ENCODE results near the gene AFG3L2. TPM values are rescaled to one million over a fixed set of nuclear protein-coding genes. Genes with fewer than 3 reads are reported as not detected.

Gene AFG3L2
- total and polyA plus RNA-seq, 7 donors = 31.4 to 56.6 (median 43.7) TPM

DNA sequence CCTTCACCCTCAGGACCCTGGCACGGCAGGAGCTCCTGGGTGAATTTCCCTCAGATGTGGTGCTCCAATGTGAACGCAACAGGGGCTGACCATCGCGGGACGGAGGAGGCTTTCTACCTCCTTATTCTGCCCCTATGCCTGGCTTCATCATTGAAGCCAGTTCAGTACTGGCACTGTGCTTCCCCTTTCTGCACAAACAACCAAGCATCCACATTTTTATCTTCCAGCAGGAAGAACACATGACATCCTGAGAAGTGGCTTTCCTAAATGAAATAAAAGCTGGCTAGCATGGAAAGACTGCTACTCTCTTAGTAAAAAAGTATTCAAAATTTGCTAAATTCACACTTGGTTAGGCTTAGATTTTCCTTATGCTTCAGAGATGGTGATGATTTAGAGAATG is 24.8 kb downstream of the AFG3L2 start:
- TF ChIP-seq POLR2AphosphoS5 (IDR thresholded peaks at IDR 0.05) = no peak
- no peak for TF ChIP-seq POLR2A (IDR thresholded peaks at IDR 0.05)
- no peak for TF ChIP-seq CTCF (IDR thresholded peaks at IDR 0.05)
- TF ChIP-seq EP300 (IDR thresholded peaks at IDR 0.05) = no peak
- no peak overlapping the region for H3K27ac ChIP-seq
- DNase-seq = no peak
- no peaks in the 10 kb centered on the region for H3K4me1 ChIP-seq
- H3K4me3 ChIP-seq = no peak overlapping the region
- 97 to 98% methylated on average over 5 of the region's 5 CpGs for WGBS, 2 donors
- H3K36me3 ChIP-seq = peaks cover 28 to 99% (median 59%) of the 10 kb centered on the region in 4 donors
- no peaks in the 10 kb centered on the region for H3K9me3 ChIP-seq
- intact Hi-C loops (cut with DNase I) = no loop called here
- H3K27me3 ChIP-seq = no peaks in the 10 kb centered on the region

DNA sequence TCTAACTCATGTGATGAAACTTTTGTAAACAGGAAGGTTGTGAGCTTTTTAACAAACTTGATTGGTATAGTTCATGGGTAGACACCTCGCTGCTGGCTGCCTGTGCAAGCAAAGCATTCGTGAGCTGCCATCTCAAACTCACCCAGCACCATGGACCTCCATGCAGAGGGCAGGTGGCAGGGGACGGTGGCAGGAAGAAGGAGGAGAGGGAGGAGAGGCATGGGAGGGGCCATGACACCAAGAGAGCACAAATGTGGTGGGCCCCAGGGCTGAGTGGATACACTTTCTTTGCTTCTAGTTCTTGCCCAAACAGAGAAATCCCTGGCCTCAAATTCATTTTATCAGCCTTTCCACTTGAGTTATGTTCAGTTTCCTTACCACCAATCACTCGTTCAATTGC is 29.1 kb downstream of the AFG3L2 start:
- DNase-seq = no peak
- peaks cover 22 to 100% (median 74%) of the 10 kb centered on the region in 4 donors for H3K36me3 ChIP-seq
- no peak overlapping the region for H3K27ac ChIP-seq
- intact Hi-C loops (cut with DNase I) = no loop called here
- TF ChIP-seq CTCF (IDR thresholded peaks at IDR 0.05) (no peak), POLR2A (IDR thresholded peaks at IDR 0.05) (no peak), EP300 (IDR thresholded peaks at IDR 0.05) (no peak), POLR2AphosphoS5 (IDR thresholded peaks at IDR 0.05) (no peak)
- H3K4me1 ChIP-seq = no peaks in the 10 kb centered on the region
- no peaks in the 10 kb centered on the region for H3K27me3 ChIP-seq
- no peaks in the 10 kb centered on the region for H3K9me3 ChIP-seq
- no peak overlapping the region for H3K4me3 ChIP-seq
- 78 to 86% methylated on average over 4 of the region's 4 CpGs for WGBS, 2 donors

DNA sequence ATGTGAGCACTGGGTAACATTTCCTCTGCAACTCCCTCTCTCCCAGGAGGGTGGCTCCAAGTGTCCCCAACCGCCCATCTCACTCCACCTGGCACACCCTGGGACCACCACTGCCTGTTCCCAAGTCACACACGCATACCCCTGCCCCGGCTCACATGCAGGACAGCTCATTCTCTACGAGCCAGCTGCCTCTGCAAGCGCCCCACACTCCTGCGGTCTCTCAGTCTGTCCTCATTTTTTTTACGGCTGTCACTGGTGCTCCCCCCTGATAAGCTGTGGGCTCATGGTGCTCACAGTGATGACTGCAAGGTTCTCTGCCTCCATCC is 30.8 kb downstream of the AFG3L2 start:
- Histone ChIP-seq H3K27me3 (no peaks in the 10 kb centered on the region), H3K4me3 (no peak overlapping the region), H3K36me3 (peaks cover 14 to 99% (median 65%) of the 10 kb centered on the region in 4 donors), H3K27ac (no peak overlapping the region), H3K4me1 (no peaks in the 10 kb centered on the region), H3K9me3 (no peaks in the 10 kb centered on the region)
- DNase-seq = peak; percentile 42
- intact Hi-C loops (cut with DNase I) = no loop called here
- 95% methylated on average over 7 of the region's 7 CpGs for WGBS, 2 donors
- TF ChIP-seq POLR2AphosphoS5 (IDR thresholded peaks at IDR 0.05) = no peak

- Histone ChIP-seq H3K4me3 (no peak overlapping the region), H3K36me3 (peaks cover 14 to 99% (median 60%) of the 10 kb centered on the region in 4 donors), H3K27me3 (no peaks in the 10 kb centered on the region), H3K9me3 (no peaks in the 10 kb centered on the region), H3K4me1 (no peaks in the 10 kb centered on the region), H3K27ac (no peak overlapping the region)
- intact Hi-C loops (cut with DNase I) = no loop called here
- 84 to 93% methylated on average over 13 of the region's 13 CpGs for WGBS, 2 donors
- no peak for DNase-seq
- TF ChIP-seq POLR2A (IDR thresholded peaks at IDR 0.05) = no peak
- TF ChIP-seq CTCF (IDR thresholded peaks at IDR 0.05) = no peak
- TF ChIP-seq EP300 (IDR thresholded peaks at IDR 0.05) = no peak
- TF ChIP-seq POLR2AphosphoS5 (IDR thresholded peaks at IDR 0.05) = no peak
Observed at GRCh38 chr18:12345491-12346239, 31.4 kb downstream of the AFG3L2 start.

DNA sequence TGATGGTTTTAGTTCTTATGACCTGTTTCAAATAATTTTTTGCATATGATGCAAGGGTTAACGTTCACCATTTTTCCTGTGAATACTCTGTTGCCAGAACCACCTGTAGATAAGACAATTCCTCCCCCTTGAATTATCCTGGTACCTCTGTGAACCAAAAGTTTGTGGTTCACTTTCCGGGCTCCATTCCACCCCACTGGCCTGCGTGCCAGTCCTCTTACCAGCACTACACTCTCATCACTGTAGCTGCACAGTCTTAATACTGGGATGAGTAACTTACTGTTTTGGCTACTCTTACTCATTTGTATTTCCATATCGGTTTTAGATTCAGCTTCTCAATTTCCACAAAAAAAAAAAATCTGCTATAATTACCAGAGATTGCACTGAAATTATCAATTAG is 34.4 kb downstream of the AFG3L2 start:
- Histone ChIP-seq H3K36me3 (peaks cover 15 to 99% (median 51%) of the 10 kb centered on the region in 4 donors), H3K4me3 (no peak overlapping the region), H3K4me1 (no peaks in the 10 kb centered on the region), H3K9me3 (no peaks in the 10 kb centered on the region), H3K27ac (no peak overlapping the region), H3K27me3 (no peaks in the 10 kb centered on the region)
- no peak for DNase-seq
- WGBS, 2 donors = 94 to 95% methylated on average over 4 of the region's 4 CpGs
- intact Hi-C loops (cut with DNase I) = no loop called here
- TF ChIP-seq POLR2AphosphoS5 (IDR thresholded peaks at IDR 0.05) (no peak), EP300 (IDR thresholded peaks at IDR 0.05) (no peak), CTCF (IDR thresholded peaks at IDR 0.05) (no peak), POLR2A (IDR thresholded peaks at IDR 0.05) (no peak)

Measured in sigmoid colon (tissue), 7 donors.